Peyer's patch (tissue), 4 donors: ENCODE measurements around the gene SH3RF3.

Source experiments
- POLR2A ChIP-seq, 2 donors: fragments of 450-650 bp; IDR thresholded peaks; one replicate each; pipeline ENCODE4 v1.5.1; 2017; ENCODE audit warnings: antibody characterized with exemption in 2 of 2, mild to moderate bottlenecking in 2 of 2, moderate library complexity in 2 of 2
- TF ChIP-seq, protein P1 (sequence below), 6 experiments: fragments of 450-650 bp in 4 of 6; fragments of 200-600 bp in 2 of 6; sonication (generic) in 1 of 6; IDR thresholded peaks; one replicate each; pipeline ENCODE4 v1.5.1; 2017 to 2019; ENCODE audit warnings: antibody characterized with exemption in 6 of 6, mild to moderate bottlenecking in 3 of 6, moderate library complexity in 1 of 6

DNA sequence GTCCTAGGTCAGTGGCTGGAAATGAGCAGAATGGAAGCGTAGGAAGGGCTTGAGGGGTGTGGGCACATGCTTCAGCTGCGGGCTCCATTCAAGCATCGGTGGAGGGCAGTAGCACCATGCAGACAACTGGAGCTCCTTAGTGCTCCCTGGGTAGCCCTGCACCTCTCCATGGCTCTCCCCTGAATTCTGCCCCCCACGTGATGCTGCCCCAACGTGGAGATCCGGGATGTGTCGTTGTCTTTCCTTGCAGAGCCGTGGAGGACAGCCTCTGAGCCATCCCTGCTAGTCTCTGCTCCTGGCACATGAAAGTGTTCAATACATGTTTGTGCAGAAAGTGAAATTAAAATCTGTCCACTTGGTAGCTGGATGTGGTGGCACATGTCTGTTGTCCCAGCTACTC is 94.5 kb downstream of the SH3RF3 start:
- TF ChIP-seq, protein P1, sequence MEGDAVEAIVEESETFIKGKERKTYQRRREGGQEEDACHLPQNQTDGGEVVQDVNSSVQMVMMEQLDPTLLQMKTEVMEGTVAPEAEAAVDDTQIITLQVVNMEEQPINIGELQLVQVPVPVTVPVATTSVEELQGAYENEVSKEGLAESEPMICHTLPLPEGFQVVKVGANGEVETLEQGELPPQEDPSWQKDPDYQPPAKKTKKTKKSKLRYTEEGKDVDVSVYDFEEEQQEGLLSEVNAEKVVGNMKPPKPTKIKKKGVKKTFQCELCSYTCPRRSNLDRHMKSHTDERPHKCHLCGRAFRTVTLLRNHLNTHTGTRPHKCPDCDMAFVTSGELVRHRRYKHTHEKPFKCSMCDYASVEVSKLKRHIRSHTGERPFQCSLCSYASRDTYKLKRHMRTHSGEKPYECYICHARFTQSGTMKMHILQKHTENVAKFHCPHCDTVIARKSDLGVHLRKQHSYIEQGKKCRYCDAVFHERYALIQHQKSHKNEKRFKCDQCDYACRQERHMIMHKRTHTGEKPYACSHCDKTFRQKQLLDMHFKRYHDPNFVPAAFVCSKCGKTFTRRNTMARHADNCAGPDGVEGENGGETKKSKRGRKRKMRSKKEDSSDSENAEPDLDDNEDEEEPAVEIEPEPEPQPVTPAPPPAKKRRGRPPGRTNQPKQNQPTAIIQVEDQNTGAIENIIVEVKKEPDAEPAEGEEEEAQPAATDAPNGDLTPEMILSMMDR (IDR thresholded peaks at IDR 0.05), result no peak
- no peak for TF ChIP-seq POLR2A (IDR thresholded peaks at IDR 0.05)
